AG04450 (cell line): ENCODE measurements around the gene MMP19. TPM values are rescaled to one million over a fixed set of nuclear protein-coding genes. Genes with fewer than 3 reads are reported as not detected.
A peak's percentile ranks its signal among the peaks of the same experiment; 100 is the strongest.
"Not testable (repeated sequence)": the region's sequence is repeated elsewhere in the genome, so short reads cannot be mapped to it uniquely, and the experiment has no call there.

Experiments used
- CTCF ChIA-PET: fragments of 300-600, 350-600 bp; formaldehyde crosslinking; extraction: SDS; loops from one replicate; lab custom pipeline; 2022; ENCODE audit warnings: antibody characterized with exemption, inconsistent platforms; lab: Charles Lee
- POLR2A ChIA-PET: fragments of 350-600 bp; formaldehyde crosslinking; extraction: SDS; loops from one replicate; lab custom pipeline; 2021; ENCODE audit warnings: antibody characterized with exemption, inconsistent platforms; lab: Yijun Ruan, JAX
- DNase-seq: peaks from one replicate; pipeline ENCODE4 v3.0.0-alpha.2; 2011; ENCODE audit warnings: low read depth, low spot score
- H3K27ac ChIP-seq: one replicate; pipeline ENCODE4 v1.5.1; 2012; ENCODE audit warnings: low read depth, low read length, control low read depth
- H3K27me3 ChIP-seq: one replicate; pipeline ENCODE4 v1.6.0; 2012; ENCODE audit warnings: low read length; ENCODE audit not compliant: control insufficient read depth, insufficient read depth
- H3K4me3 ChIP-seq: 2 replicates; pipeline ENCODE4 v1.5.1; 2011; ENCODE audit warnings: mild to moderate bottlenecking, low read depth, low read length, control low read depth
- H3K9me3 ChIP-seq: 2 replicates; pipeline ENCODE4 v1.5.1; 2012; ENCODE audit warnings: low read length; ENCODE audit not compliant: control insufficient read depth, insufficient read depth
- polyA plus RNA-seq: library from polyadenylated mRNA; depleted of rRNA; stranded (reverse); fragments of >200 nt; gene quantifications from 2 replicates; pipeline ENCODE4 v1.2.3, GENCODE V29; 2011
- TF ChIP-seq, protein P1 (sequence below): IDR thresholded peaks from 2 replicates; pipeline ENCODE4 v1.5.1; 2011; ENCODE audit warnings: low read depth, low read length, control low read depth, inconsistent platforms

MMP19 gene
- polyA plus RNA-seq, 1 experiment, result 43.8 TPM

GRCh38 chr12:55839345-55840140 is 3.2 kb downstream of the MMP19 start:
- Histone ChIP-seq H3K9me3 (no peaks in the 10 kb centered on the region), H3K4me3 (no peak overlapping the region), H3K27ac (no peak overlapping the region), H3K27me3 (no peaks in the 10 kb centered on the region)
- TF ChIP-seq, protein P1, sequence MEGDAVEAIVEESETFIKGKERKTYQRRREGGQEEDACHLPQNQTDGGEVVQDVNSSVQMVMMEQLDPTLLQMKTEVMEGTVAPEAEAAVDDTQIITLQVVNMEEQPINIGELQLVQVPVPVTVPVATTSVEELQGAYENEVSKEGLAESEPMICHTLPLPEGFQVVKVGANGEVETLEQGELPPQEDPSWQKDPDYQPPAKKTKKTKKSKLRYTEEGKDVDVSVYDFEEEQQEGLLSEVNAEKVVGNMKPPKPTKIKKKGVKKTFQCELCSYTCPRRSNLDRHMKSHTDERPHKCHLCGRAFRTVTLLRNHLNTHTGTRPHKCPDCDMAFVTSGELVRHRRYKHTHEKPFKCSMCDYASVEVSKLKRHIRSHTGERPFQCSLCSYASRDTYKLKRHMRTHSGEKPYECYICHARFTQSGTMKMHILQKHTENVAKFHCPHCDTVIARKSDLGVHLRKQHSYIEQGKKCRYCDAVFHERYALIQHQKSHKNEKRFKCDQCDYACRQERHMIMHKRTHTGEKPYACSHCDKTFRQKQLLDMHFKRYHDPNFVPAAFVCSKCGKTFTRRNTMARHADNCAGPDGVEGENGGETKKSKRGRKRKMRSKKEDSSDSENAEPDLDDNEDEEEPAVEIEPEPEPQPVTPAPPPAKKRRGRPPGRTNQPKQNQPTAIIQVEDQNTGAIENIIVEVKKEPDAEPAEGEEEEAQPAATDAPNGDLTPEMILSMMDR, result no peak
- ChIA-PET CTCF (interaction anchor here (0.7 to 1.3 kb wide), 2 partner anchors 9 to 87 kb away, joined by 4 to 9 read pairs; no protein-coding TSS in a partner anchor), POLR2A (no interaction called here)
- no peak for DNase-seq

- Histone ChIP-seq H3K27me3 (no peaks in the 10 kb centered on the region), H3K27ac (no peak overlapping the region), H3K4me3 (no peak overlapping the region), H3K9me3 (no peaks in the 10 kb centered on the region)
- TF ChIP-seq, protein P1, result no peak
- DNase-seq, result no peak
- POLR2A ChIA-PET, result interaction anchor here (0.7 kb wide), 1 partner anchor 147 kb away, joined by 6 read pairs; no protein-coding TSS in a partner anchor
- CTCF ChIA-PET, result interaction anchor here (0.6 to 1.4 kb wide), 3 partner anchors 88 to 217 kb away, joined by 4 to 9 read pairs (median 4); no protein-coding TSS in a partner anchor
Observed at GRCh38 chr12:55838361-55838760, 4.4 kb downstream of the MMP19 start.

GRCh38 chr12:55834400-55834799 is 8.3 kb downstream of the MMP19 start:
- POLR2A ChIA-PET, result interaction anchor here (0.7 kb wide), 1 partner anchor 58 kb away, joined by 3 read pairs; no protein-coding TSS in a partner anchor

GRCh38 chr12:55833056-55833455 is 9.7 kb downstream of the MMP19 start:
- POLR2A ChIA-PET, result no interaction called here
- Histone ChIP-seq H3K9me3 (no peaks in the 10 kb centered on the region; the same call in 1 of the 2 replicates), H3K27me3 (no peaks in the 10 kb centered on the region), H3K4me3 (no peak overlapping the region), H3K27ac (no peak overlapping the region)
- DNase-seq, result no peak
- TF ChIP-seq, protein P1, result no peak
- CTCF ChIA-PET, result no interaction called here

More at GRCh38 chr12:55834400-55834799, 8.3 kb downstream of the MMP19 start:
- H3K4me3 ChIP-seq, H3K27me3 ChIP-seq, H3K9me3 ChIP-seq, DNase-seq, H3K27ac ChIP-seq: not testable (repeated sequence)
- CTCF ChIA-PET, result interaction anchor here (0.5 kb wide), 1 partner anchor 106 kb away, joined by 3 read pairs; no protein-coding TSS in a partner anchor

DNA sequence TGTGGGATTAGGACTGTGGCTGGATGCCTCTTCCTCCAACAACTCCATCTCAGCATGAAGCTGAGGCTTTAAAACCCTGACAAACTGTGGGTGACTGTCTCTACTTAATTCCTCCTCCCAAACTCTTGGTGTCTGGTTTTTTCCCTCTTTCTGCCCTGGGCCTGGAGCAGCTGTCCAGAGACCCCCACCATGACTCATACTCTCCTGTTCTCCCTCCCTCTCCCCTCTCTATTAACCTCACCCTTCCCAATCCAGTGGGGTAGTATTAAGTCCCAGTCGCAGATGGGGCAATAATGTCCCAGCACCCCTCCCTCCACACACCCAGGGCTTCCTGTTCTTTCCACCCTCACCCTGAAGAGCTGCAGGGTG is 11.3 kb downstream of the MMP19 start:
- Histone ChIP-seq H3K4me3 (peak overlapping the region; percentile 91), H3K27ac (no peak overlapping the region), H3K9me3 (no peaks in the 10 kb centered on the region; the same call in 1 of the 2 replicates), H3K27me3 (no peaks in the 10 kb centered on the region)
- TF ChIP-seq, protein P1, result no peak
- ChIA-PET POLR2A (interaction anchor here (0.7 to 1.8 kb wide), 5 partner anchors 9 to 98 kb away, joined by 3 to 5 read pairs (median 3); partner anchors contain the start of gene MMP19), CTCF (interaction anchor here (0.9 to 2.7 kb wide), 8 partner anchors 15 to 165 kb away, joined by 3 to 18 read pairs (median 4); no protein-coding TSS in a partner anchor)
- DNase-seq, result no peak
